ENCODE results near the gene CTSV.

DNA sequence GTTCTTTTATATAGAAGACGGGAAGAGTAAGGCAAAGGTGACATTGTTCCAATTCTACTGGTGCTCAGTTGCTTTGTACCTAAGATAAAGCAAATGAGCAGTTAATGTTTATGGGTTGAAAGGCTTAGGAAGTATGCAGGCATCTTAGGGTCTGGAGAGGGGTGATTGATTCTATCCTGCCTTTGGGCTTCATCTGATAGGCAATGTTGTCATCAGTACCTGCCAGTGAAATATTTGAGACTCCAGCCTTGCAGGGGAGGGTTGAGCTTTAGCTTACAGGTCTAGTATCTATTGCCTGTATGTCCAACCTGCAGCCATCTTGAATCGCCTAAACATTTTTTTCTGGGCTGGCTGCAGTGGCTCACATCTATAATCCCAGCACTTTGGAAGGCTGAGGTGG lies 13.8 kb upstream of the CTSV start:
- TF ChIP-seq, protein P1, sequence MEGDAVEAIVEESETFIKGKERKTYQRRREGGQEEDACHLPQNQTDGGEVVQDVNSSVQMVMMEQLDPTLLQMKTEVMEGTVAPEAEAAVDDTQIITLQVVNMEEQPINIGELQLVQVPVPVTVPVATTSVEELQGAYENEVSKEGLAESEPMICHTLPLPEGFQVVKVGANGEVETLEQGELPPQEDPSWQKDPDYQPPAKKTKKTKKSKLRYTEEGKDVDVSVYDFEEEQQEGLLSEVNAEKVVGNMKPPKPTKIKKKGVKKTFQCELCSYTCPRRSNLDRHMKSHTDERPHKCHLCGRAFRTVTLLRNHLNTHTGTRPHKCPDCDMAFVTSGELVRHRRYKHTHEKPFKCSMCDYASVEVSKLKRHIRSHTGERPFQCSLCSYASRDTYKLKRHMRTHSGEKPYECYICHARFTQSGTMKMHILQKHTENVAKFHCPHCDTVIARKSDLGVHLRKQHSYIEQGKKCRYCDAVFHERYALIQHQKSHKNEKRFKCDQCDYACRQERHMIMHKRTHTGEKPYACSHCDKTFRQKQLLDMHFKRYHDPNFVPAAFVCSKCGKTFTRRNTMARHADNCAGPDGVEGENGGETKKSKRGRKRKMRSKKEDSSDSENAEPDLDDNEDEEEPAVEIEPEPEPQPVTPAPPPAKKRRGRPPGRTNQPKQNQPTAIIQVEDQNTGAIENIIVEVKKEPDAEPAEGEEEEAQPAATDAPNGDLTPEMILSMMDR (IDR thresholded peaks at IDR 0.05; ENCODE audit: insufficient read depth, low read length), result no peak
- TF ChIP-seq SPI1 (IDR thresholded peaks at IDR 0.05; ENCODE audit: borderline replicate concordance, low read depth), result no peak
- TF ChIP-seq, protein P2, sequence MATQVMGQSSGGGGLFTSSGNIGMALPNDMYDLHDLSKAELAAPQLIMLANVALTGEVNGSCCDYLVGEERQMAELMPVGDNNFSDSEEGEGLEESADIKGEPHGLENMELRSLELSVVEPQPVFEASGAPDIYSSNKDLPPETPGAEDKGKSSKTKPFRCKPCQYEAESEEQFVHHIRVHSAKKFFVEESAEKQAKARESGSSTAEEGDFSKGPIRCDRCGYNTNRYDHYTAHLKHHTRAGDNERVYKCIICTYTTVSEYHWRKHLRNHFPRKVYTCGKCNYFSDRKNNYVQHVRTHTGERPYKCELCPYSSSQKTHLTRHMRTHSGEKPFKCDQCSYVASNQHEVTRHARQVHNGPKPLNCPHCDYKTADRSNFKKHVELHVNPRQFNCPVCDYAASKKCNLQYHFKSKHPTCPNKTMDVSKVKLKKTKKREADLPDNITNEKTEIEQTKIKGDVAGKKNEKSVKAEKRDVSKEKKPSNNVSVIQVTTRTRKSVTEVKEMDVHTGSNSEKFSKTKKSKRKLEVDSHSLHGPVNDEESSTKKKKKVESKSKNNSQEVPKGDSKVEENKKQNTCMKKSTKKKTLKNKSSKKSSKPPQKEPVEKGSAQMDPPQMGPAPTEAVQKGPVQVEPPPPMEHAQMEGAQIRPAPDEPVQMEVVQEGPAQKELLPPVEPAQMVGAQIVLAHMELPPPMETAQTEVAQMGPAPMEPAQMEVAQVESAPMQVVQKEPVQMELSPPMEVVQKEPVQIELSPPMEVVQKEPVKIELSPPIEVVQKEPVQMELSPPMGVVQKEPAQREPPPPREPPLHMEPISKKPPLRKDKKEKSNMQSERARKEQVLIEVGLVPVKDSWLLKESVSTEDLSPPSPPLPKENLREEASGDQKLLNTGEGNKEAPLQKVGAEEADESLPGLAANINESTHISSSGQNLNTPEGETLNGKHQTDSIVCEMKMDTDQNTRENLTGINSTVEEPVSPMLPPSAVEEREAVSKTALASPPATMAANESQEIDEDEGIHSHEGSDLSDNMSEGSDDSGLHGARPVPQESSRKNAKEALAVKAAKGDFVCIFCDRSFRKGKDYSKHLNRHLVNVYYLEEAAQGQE (IDR thresholded peaks at IDR 0.05; ENCODE audit: insufficient replicate concordance, low read depth), result no peak
- no peak for TF ChIP-seq POLR2AphosphoS5 (IDR thresholded peaks at IDR 0.05; ENCODE audit: low read depth)

Data from HL-60 (cell line).